PFSK-1 (cell line): Measurements from ENCODE around the gene RAB3C.

Source experiments
- FOXP2 ChIP-seq: optimal IDR thresholded peaks from 2 replicates; pipeline ENCODE3; 2011; ENCODE audit warnings: borderline replicate concordance, control low read depth, inconsistent platforms; ENCODE audit not compliant: insufficient read depth; ENCODE audit errors: extremely low read length, extremely low read depth
- POLR2AphosphoS5 ChIP-seq: IDR thresholded peaks from 2 replicates; pipeline ENCODE4 v1.6.1; 2012; ENCODE audit warnings: low read depth, mild to moderate bottlenecking, control low read depth, low read length, moderate library complexity
- SIN3A ChIP-seq: IDR thresholded peaks from 2 replicates; pipeline ENCODE4 v1.6.1; 2012; ENCODE audit warnings: mild to moderate bottlenecking, low read length, moderate library complexity, borderline replicate concordance; ENCODE audit not compliant: insufficient read depth
- TAF1 ChIP-seq: IDR thresholded peaks from 2 replicates; pipeline ENCODE4 v1.6.1; 2012; ENCODE audit warnings: low read length, control low read depth, borderline replicate concordance; ENCODE audit not compliant: insufficient read depth
- TF ChIP-seq, protein P1 (sequence below), 2 experiments: IDR thresholded peaks; 2 replicates each; pipeline versions ENCODE4 v1.6.1 to v1.8.0; 2011 to 2012; ENCODE audit warnings: low read depth in 2 of 2, low read length in 2 of 2, control low read depth in 1 of 2, inconsistent platforms in 1 of 2, mild to moderate bottlenecking in 1 of 2, moderate library complexity in 1 of 2; ENCODE audit not compliant: insufficient read depth in 1 of 2

The RAB3C gene

GRCh38 chr5:58687079-58687478 is 104.2 kb downstream of the RAB3C start:
- TF ChIP-seq FOXP2 (no peak), POLR2AphosphoS5 (no peak), TAF1 (no peak), SIN3A (no peak)
- TF ChIP-seq, protein P1, sequence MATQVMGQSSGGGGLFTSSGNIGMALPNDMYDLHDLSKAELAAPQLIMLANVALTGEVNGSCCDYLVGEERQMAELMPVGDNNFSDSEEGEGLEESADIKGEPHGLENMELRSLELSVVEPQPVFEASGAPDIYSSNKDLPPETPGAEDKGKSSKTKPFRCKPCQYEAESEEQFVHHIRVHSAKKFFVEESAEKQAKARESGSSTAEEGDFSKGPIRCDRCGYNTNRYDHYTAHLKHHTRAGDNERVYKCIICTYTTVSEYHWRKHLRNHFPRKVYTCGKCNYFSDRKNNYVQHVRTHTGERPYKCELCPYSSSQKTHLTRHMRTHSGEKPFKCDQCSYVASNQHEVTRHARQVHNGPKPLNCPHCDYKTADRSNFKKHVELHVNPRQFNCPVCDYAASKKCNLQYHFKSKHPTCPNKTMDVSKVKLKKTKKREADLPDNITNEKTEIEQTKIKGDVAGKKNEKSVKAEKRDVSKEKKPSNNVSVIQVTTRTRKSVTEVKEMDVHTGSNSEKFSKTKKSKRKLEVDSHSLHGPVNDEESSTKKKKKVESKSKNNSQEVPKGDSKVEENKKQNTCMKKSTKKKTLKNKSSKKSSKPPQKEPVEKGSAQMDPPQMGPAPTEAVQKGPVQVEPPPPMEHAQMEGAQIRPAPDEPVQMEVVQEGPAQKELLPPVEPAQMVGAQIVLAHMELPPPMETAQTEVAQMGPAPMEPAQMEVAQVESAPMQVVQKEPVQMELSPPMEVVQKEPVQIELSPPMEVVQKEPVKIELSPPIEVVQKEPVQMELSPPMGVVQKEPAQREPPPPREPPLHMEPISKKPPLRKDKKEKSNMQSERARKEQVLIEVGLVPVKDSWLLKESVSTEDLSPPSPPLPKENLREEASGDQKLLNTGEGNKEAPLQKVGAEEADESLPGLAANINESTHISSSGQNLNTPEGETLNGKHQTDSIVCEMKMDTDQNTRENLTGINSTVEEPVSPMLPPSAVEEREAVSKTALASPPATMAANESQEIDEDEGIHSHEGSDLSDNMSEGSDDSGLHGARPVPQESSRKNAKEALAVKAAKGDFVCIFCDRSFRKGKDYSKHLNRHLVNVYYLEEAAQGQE (IDR thresholded peaks at IDR 0.05; ENCODE audit: insufficient read depth in 1 of 2, low read depth in 2 of 2, low read length in 2 of 2): no peak

DNA sequence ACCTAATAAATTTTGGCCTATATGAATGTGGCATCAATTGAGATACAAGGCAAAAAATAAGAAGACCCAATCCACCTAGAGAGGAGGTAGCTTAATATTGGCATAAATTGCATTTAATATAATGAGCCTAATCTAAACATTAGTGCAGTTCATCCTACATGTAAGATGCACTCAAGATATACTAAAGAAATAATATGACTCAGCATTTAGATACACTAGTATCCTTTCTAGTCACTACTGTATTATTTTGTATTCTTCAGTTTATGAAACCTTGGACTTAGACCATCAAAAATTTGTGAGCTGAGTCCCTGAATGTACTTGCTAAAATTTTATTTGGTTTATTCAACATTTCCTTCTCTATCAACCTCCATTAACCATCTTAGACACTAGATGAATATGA is 104.7 kb downstream of the RAB3C start:
- no peak for TF ChIP-seq POLR2AphosphoS5
- TF ChIP-seq, protein P1 (IDR thresholded peaks at IDR 0.05; ENCODE audit: insufficient read depth in 1 of 2, low read depth in 2 of 2, low read length in 2 of 2): no peak
- no peak for TF ChIP-seq TAF1
- TF ChIP-seq SIN3A: no peak
- no peak for TF ChIP-seq FOXP2

- TF ChIP-seq FOXP2 (no peak), TAF1 (no peak), POLR2AphosphoS5 (no peak), SIN3A (no peak)
- TF ChIP-seq, protein P1 (IDR thresholded peaks at IDR 0.05; ENCODE audit: insufficient read depth in 1 of 2, low read depth in 2 of 2, low read length in 2 of 2): no peak
These were observed 116.9 kb downstream of the RAB3C start for GRCh38 chr5:58699762-58700118.

DNA sequence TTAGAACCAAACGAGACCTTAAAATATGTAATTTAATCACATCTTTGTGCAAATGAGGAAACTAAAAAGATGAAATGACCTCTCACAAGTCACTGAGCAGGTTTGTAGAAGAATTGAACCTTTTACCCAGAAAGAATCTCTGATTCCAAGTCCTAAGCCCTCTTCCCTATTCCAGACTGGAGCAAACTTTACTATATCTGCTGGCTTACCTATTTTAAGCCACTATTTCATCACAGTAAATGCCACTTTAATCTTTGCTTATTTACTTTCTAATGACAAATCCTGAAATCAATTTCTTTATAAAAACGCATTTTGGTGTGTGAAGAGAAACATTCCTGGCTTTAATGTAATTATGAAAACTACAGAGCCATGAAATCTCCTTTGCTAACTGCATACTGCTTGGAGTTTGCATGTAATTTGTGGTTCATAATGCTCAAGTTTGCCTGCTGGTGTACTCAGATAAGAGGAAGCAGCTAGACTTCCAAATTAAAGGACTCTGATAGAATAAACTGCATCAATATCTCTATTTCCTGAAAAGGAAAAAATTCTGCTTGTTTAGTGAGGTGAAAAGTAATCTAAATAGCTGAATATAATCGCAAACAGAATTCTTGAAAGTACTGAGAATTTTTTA is 121.2 kb downstream of the RAB3C start:
- TF ChIP-seq, protein P1 (IDR thresholded peaks at IDR 0.05; ENCODE audit: insufficient read depth in 1 of 2, low read depth in 2 of 2, low read length in 2 of 2): no peak
- TF ChIP-seq POLR2AphosphoS5 (no peak), FOXP2 (no peak)

DNA sequence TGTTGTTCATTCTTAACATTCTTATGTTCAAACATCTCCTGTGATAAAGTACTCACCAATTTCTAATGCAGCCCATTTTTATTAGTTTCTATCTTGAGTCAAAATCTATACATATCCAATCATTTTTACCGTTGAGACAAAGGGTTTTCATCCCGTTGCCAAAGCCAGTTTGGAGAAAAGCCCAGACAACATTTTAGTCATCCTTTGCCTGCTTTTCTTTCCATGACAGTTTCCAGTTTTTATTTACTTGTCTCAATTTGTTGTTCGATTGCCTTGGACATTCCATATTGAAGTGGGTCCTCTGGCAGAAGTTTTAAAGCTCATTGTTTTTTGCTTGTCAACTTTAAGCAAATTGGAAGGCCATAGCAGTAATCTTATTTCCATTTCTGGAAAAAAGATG is 123.9 kb downstream of the RAB3C start:
- TF ChIP-seq FOXP2: no peak
- no peak for TF ChIP-seq TAF1
- TF ChIP-seq SIN3A: no peak
- TF ChIP-seq, protein P1 (IDR thresholded peaks at IDR 0.05; ENCODE audit: insufficient read depth in 1 of 2, low read depth in 2 of 2, low read length in 2 of 2): no peak
- TF ChIP-seq POLR2AphosphoS5: no peak
